Small intestine (tissue), 7 donors: ENCODE measurements around the gene FBXW8. TPM values are rescaled to one million over a fixed set of nuclear protein-coding genes. Genes with fewer than 3 reads are reported as not detected.
A peak's percentile ranks its signal among the peaks of the same experiment; 100 is the strongest.
"Not testable (repeated sequence)": the region's sequence is repeated elsewhere in the genome, so short reads cannot be mapped to it uniquely, and the experiment has no call there.

Experiments
- DNase-seq, 2 donors: peaks; one replicate each; pipeline versions ENCODE4 v3.0.0 to v3.0.0-alpha.2; 2013
- FAIRE-seq: peaks from 2 replicates; lab custom pipeline; 2012; peaks lifted over from hg19 to GRCh38; lab: Jason Lieb, UNC
- H3K27ac ChIP-seq, 3 donors: one replicate each; pipeline ENCODE4 v1.5.1; 2013; ENCODE audit warnings: low read length in 2 of 3, mild to moderate bottlenecking in 2 of 3, control low read depth in 1 of 3, inconsistent platforms in 1 of 3, low read depth in 1 of 3, moderate library complexity in 1 of 3
- H3K27me3 ChIP-seq, 3 donors: one replicate each; pipeline ENCODE4 v1.6.1; 2013; ENCODE audit warnings: low read length in 3 of 3, inconsistent platforms in 1 of 3; ENCODE audit not compliant: control insufficient read depth in 3 of 3, insufficient read depth in 3 of 3
- H3K36me3 ChIP-seq, 3 donors: one replicate each; pipeline ENCODE4 v1.6.1; 2013; ENCODE audit warnings: low read length in 3 of 3, inconsistent platforms in 1 of 3, low read depth in 1 of 3, mild to moderate bottlenecking in 1 of 3, moderate library complexity in 1 of 3; ENCODE audit not compliant: control insufficient read depth in 3 of 3, insufficient read depth in 2 of 3
- H3K4me1 ChIP-seq, 3 donors: one replicate each; pipeline ENCODE4 v1.6.1; 2013; ENCODE audit warnings: low read length in 2 of 3, inconsistent platforms in 1 of 3, low read depth in 1 of 3, mild to moderate bottlenecking in 1 of 3, moderate library complexity in 1 of 3; ENCODE audit not compliant: control insufficient read depth in 3 of 3, insufficient read depth in 2 of 3
- H3K4me3 ChIP-seq, 3 donors: one replicate each; pipeline ENCODE4 v1.5.1; 2013; ENCODE audit warnings: low read length in 3 of 3, control low read depth in 1 of 3, inconsistent platforms in 1 of 3, low read depth in 1 of 3, mild to moderate bottlenecking in 1 of 3, moderate library complexity in 1 of 3
- H3K9me3 ChIP-seq, 2 donors: one replicate each; pipeline ENCODE4 v1.6.1; 2013; ENCODE audit warnings: low read depth in 1 of 2, low read length in 1 of 2; ENCODE audit not compliant: control insufficient read depth in 2 of 2, insufficient read depth in 1 of 2
- WGBS, 3 donors: extraction: QIAGEN DNeasy Blood & Tissue Kit; methylation state at CpG; one replicate each; pipeline ENCODE4 v1.1.7; 2013; 5-methylcytosine and 5-hydroxymethylcytosine counted together
- polyA plus RNA-seq, 4 donors: library from polyadenylated mRNA; stranded (reverse) in 3 of 4; unstranded in 1 of 4; fragments of 200-250 nt in 3 of 4; fragments of 120-200 nt in 1 of 4; gene quantifications; one replicate each; pipeline versions ENCODE4 v1.2.1 to v1.2.3, GENCODE V29; 2013
- donor health status: healthy with polysubstance abuse.
- donor health status: control.
- donor health status: control.
- donor health status: Bipolar disorder and iron deficiency.
- donor health status: healthy.

FBXW8 gene
- polyA plus RNA-seq, 4 donors: 1.1 to 13.1 (median 3.5) TPM

- Histone ChIP-seq H3K27me3 (no peaks in the 10 kb centered on the region), H3K4me1 (peaks cover 0 to 33% (median 0%) of the 10 kb centered on the region in 3 donors), H3K36me3 (no peaks in the 10 kb centered on the region), H3K4me3 (no peak overlapping the region), H3K9me3 (peaks cover 0 to 3% of the 10 kb centered on the region in 2 donors), H3K27ac (no peak overlapping the region)
- no peak for DNase-seq
- WGBS, 3 donors: 87 to 93% (median 93%) methylated on average over 11 of the region's 11 CpGs
- FAIRE-seq: no peak
These were observed 138.5 kb downstream of the FBXW8 start for GRCh38 chr12:117049295-117049694.

GRCh38 chr12:117050060-117050459, 139.3 kb downstream of the FBXW8 start:
- DNase-seq: no peak
- 79 to 84% (median 80%) methylated on average over 5 of the region's 5 CpGs for WGBS, 3 donors
- H3K27me3 ChIP-seq: no peaks in the 10 kb centered on the region
- no peak overlapping the region for H3K4me3 ChIP-seq
- peaks cover 0 to 33% (median 0%) of the 10 kb centered on the region in 3 donors for H3K4me1 ChIP-seq
- no peak overlapping the region for H3K27ac ChIP-seq
- no peaks in the 10 kb centered on the region for H3K36me3 ChIP-seq
- FAIRE-seq: no peak
- H3K9me3 ChIP-seq: peaks cover 0 to 3% of the 10 kb centered on the region in 2 donors

- Histone ChIP-seq H3K27me3 (no peaks in the 10 kb centered on the region), H3K9me3 (peaks cover 0 to 3% of the 10 kb centered on the region in 2 donors), H3K4me1 (peaks cover 0 to 20% (median 0%) of the 10 kb centered on the region in 3 donors), H3K36me3 (no peaks in the 10 kb centered on the region), H3K27ac (peak overlapping the region in 1 of 3 donors; percentile 8), H3K4me3 (no peak overlapping the region)
- WGBS, 3 donors: 74 to 83% (median 78%) methylated on average over 10 of the region's 10 CpGs
- DNase-seq (no peak), FAIRE-seq (no peak)
These were observed 140.6 kb downstream of the FBXW8 start for GRCh38 chr12:117051380-117051779.

GRCh38 chr12:117052386-117053049, 141.8 kb downstream of the FBXW8 start:
- peaks cover 0 to 20% (median 0%) of the 10 kb centered on the region in 3 donors for H3K4me1 ChIP-seq
- DNase-seq: no peak
- FAIRE-seq: no peak
- 54 to 71% (median 65%) methylated on average over 8 of the region's 8 CpGs for WGBS, 3 donors
- H3K27me3 ChIP-seq: no peaks in the 10 kb centered on the region
- no peaks in the 10 kb centered on the region for H3K36me3 ChIP-seq
- H3K27ac ChIP-seq: no peak overlapping the region
- H3K9me3 ChIP-seq: no peaks in the 10 kb centered on the region
- H3K4me3 ChIP-seq: no peak overlapping the region

GRCh38 chr12:117053050-117053400, 142.3 kb downstream of the FBXW8 start:
- no peaks in the 10 kb centered on the region for H3K9me3 ChIP-seq
- H3K36me3 ChIP-seq: no peaks in the 10 kb centered on the region
- WGBS, 3 donors: 73 to 76% (median 75%) methylated on average over 9 of the region's 9 CpGs
- DNase-seq: no peak
- peaks cover 0 to 18% (median 0%) of the 10 kb centered on the region in 3 donors for H3K4me1 ChIP-seq
- no peak overlapping the region for H3K27ac ChIP-seq
- no peak for FAIRE-seq
- no peaks in the 10 kb centered on the region for H3K27me3 ChIP-seq
- H3K4me3 ChIP-seq: no peak overlapping the region

GRCh38 chr12:117053597-117054201, 142.9 kb downstream of the FBXW8 start:
- WGBS, 3 donors: 80 to 84% (median 82%) methylated on average over 18 of the region's 18 CpGs
- Histone ChIP-seq H3K36me3 (no peaks in the 10 kb centered on the region), H3K27me3 (no peaks in the 10 kb centered on the region), H3K4me3 (no peak overlapping the region), H3K9me3 (no peaks in the 10 kb centered on the region), H3K4me1 (peaks cover 0 to 14% (median 0%) of the 10 kb centered on the region in 3 donors), H3K27ac (no peak overlapping the region)
- no peak for DNase-seq
- no peak for FAIRE-seq

- Histone ChIP-seq H3K27ac (no peak overlapping the region), H3K4me3 (no peak overlapping the region), H3K4me1 (peaks cover 0 to 14% (median 0%) of the 10 kb centered on the region in 3 donors), H3K9me3 (no peaks in the 10 kb centered on the region), H3K36me3 (no peaks in the 10 kb centered on the region), H3K27me3 (no peaks in the 10 kb centered on the region)
- FAIRE-seq (no peak), DNase-seq (no peak)
- 86 to 93% (median 86%) methylated on average over 6 of the region's 6 CpGs for WGBS, 3 donors
These were observed 143.5 kb downstream of the FBXW8 start for GRCh38 chr12:117054279-117054678.

GRCh38 chr12:117057626-117058025, 146.9 kb downstream of the FBXW8 start:
- H3K27me3 ChIP-seq, FAIRE-seq, H3K9me3 ChIP-seq, H3K36me3 ChIP-seq, H3K4me3 ChIP-seq, H3K27ac ChIP-seq, DNase-seq, H3K4me1 ChIP-seq: not testable (repeated sequence)
- 83 to 95% (median 85%) methylated on average over 8 of the region's 8 CpGs for WGBS, 3 donors
